GM18508 (cell line): ENCODE data around the gene HDGF.

Experiments used
- ATAC-seq: cut with Tn5 transposase; IDR thresholded peaks from one replicate; pipeline ENCODE4 v1.9.1; 2021; ENCODE audit warnings: moderate number of reproducible peaks; ENCODE audit not compliant: insufficient read depth, unreplicated experiment

HDGF gene

GRCh38 chr1:156747742-156748669 lies 3.5 kb downstream of the HDGF start:
- ATAC-seq = no peak

- ATAC-seq = no peak
Observed at GRCh38 chr1:156746728-156747631, 4.5 kb downstream of the HDGF start.

GRCh38 chr1:156746406-156746727 lies 5.1 kb downstream of the HDGF start:
- no peak for ATAC-seq

GRCh38 chr1:156745881-156746280 lies 5.6 kb downstream of the HDGF start:
- ATAC-seq = no peak

- ATAC-seq = no peak
Observed at GRCh38 chr1:156744786-156745419, 6.6 kb downstream of the HDGF start.

GRCh38 chr1:156744344-156744743 lies 7.1 kb downstream of the HDGF start:
- ATAC-seq = no peak

- ATAC-seq = no peak
Observed at GRCh38 chr1:156743367-156744302, 7.8 kb downstream of the HDGF start.

GRCh38 chr1:156742801-156743200 lies 8.7 kb downstream of the HDGF start:
- ATAC-seq = no peak

- ATAC-seq = no peak
Observed at GRCh38 chr1:156742017-156742416, 9.5 kb downstream of the HDGF start.

DNA sequence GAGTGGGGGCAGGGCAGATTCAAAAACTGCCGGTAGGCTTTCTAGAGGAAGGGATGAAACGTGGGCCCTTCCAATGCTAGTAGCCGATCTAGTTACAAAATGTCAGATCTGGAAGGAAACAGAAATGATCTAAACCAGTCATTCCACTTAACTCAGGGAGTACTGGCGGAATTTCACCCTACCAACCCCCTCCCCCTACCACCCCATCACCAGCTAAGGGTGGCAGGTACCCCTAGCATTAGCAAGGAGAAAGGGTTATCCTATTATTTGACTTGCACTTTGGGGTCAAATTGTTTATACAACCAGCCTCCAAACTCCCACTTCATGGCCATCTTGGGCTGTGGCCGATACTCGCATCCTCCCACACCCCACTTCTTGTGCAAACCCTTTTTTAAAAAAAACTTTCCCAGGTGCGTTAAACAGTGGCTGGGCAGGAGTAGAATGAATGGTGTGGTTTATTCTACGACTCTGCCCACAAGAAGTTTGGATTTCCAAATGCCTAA lies 9.9 kb downstream of the HDGF start:
- no peak for ATAC-seq

GRCh38 chr1:156740741-156741480 lies 10.6 kb downstream of the HDGF start, which contains the start of gene MRPL24:
MRPL24 (minus strand) TSS chr1:156741088; CDS start chr1:156738704, 2,384 bp downstream.
- peak; percentile 59 for ATAC-seq

GRCh38 chr1:156740237-156740740 lies 11.2 kb downstream of the HDGF start:
- peak; percentile 2 for ATAC-seq

- ATAC-seq = no peak
Observed at GRCh38 chr1:156738916-156739315, 12.6 kb downstream of the HDGF start.

GRCh38 chr1:156738407-156738806 lies 13.1 kb downstream of the HDGF start:
- no peak for ATAC-seq

- no peak for ATAC-seq
Observed at GRCh38 chr1:156733989-156734584, 17.4 kb downstream of the HDGF start.

DNA sequence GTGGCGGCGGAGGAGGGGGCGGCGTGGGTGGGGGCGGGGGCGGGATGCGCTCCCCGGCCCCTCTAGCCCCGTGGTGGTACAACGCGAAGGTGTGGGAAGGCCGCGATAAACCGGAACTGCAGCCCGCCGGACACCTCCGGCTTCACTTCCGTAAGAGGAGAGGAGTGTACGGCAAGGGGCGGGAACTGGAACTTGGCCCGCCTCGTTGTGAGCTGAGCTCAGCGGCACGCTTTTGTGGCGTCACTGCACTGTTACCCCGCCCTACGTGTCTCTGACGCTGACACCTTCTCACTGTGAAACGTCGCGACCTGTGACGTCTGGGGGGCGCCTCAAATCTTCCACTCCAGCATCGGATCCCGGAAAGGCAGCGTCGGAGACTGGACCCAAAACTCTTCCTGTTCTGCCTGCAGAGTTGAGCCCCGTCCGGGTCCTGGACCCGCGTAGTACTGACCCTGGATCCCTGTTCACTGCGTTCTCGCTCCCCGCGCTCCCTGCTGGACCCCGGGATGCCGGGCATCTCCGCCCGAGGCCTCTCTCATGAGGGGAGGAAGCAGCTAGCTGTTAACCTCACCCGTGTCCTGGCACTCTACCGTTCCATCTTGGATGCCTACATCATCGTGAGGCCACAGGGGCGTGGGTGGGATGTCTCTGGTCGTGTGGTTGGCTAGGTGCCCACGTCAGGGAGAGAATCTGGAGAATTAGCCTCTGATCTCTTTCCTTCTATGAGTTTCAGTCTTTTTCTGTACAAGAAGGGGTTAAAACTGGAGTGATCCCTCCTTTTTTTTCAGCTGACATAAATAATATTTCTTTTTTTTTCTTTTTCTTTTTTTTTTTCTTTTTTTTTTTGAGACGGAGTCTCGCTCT lies 22.6 kb downstream of the HDGF start, which contains the start of gene ISG20L2:
ISG20L2 (minus strand) TSS at position 168 of the 864 bp plus-strand sequence. CDS start 1,114 bp downstream, outside the sequence.
- ATAC-seq = peak; percentile 61
